ENCODE data around the gene MYO1E. TPM values are rescaled to one million over a fixed set of nuclear protein-coding genes. Genes with fewer than 3 reads are reported as not detected.
"Not testable (repeated sequence)": the region's sequence is repeated elsewhere in the genome, so short reads cannot be mapped to it uniquely, and the experiment has no call there.

MYO1E gene
- total and polyA plus RNA-seq, 4 donors: 28.7 to 46.1 (median 38.7) TPM

- Histone ChIP-seq H3K36me3 (ENCODE audit: control insufficient read depth, insufficient read depth, low read length) (no peaks in the 10 kb centered on the region), H3K4me3 (ENCODE audit: low read depth, low read length) (no peak overlapping the region), H3K9me3 (ENCODE audit: control insufficient read depth, insufficient read depth, low read length) (no peaks in the 10 kb centered on the region), H3K27me3 (ENCODE audit: control insufficient read depth, insufficient read depth, low read length) (no peaks in the 10 kb centered on the region), H3K4me1 (ENCODE audit: control insufficient read depth, insufficient read depth, low read length) (peaks cover 21% of the 10 kb centered on the region), H3K27ac (ENCODE audit: low read depth, low read length) (no peak overlapping the region)
- WGBS (ENCODE audit: insufficient coverage): 97% methylated on average over 7 of the region's 8 CpGs
- DNase-seq (ENCODE audit: low read depth in 4 of 6, low spot score in 6 of 6): no peak
Observed at GRCh38 chr15:59171067-59171397, 201.6 kb downstream of the MYO1E start.

GRCh38 chr15:59170295-59171066, 202.2 kb downstream of the MYO1E start:
- Histone ChIP-seq H3K4me1 (ENCODE audit: control insufficient read depth, insufficient read depth, low read length) (peaks cover 21% of the 10 kb centered on the region), H3K27me3 (ENCODE audit: control insufficient read depth, insufficient read depth, low read length) (no peaks in the 10 kb centered on the region), H3K4me3 (ENCODE audit: low read depth, low read length) (no peak overlapping the region), H3K36me3 (ENCODE audit: control insufficient read depth, insufficient read depth, low read length) (no peaks in the 10 kb centered on the region), H3K9me3 (ENCODE audit: control insufficient read depth, insufficient read depth, low read length) (no peaks in the 10 kb centered on the region), H3K27ac (ENCODE audit: low read depth, low read length) (no peak overlapping the region)
- DNase-seq (ENCODE audit: low read depth in 4 of 6, low spot score in 6 of 6): peak in 2 of 6 donors; percentile 31 to 69
- 63% methylated on average over 8 of the region's 12 CpGs for WGBS (ENCODE audit: insufficient coverage)

GRCh38 chr15:59169251-59169708, 203.4 kb downstream of the MYO1E start:
- H3K4me1 ChIP-seq (ENCODE audit: control insufficient read depth, insufficient read depth, low read length): peaks cover 16% of the 10 kb centered on the region
- no CpG with 5 or more reads among the region's 3 CpGs for WGBS (ENCODE audit: insufficient coverage)
- no peaks in the 10 kb centered on the region for H3K9me3 ChIP-seq (ENCODE audit: control insufficient read depth, insufficient read depth, low read length)
- peaks cover 2% of the 10 kb centered on the region for H3K36me3 ChIP-seq (ENCODE audit: control insufficient read depth, insufficient read depth, low read length)
- H3K4me3 ChIP-seq (ENCODE audit: low read depth, low read length): no peak overlapping the region
- no peaks in the 10 kb centered on the region for H3K27me3 ChIP-seq (ENCODE audit: control insufficient read depth, insufficient read depth, low read length)
- DNase-seq (ENCODE audit: low read depth in 4 of 6, low spot score in 6 of 6): no peak
- H3K27ac ChIP-seq (ENCODE audit: low read depth, low read length): no peak overlapping the region

- Histone ChIP-seq H3K9me3 (ENCODE audit: control insufficient read depth, insufficient read depth, low read length) (no peaks in the 10 kb centered on the region), H3K4me1 (ENCODE audit: control insufficient read depth, insufficient read depth, low read length) (peaks cover 16% of the 10 kb centered on the region), H3K27ac (ENCODE audit: low read depth, low read length) (no peak overlapping the region), H3K36me3 (ENCODE audit: control insufficient read depth, insufficient read depth, low read length) (peaks cover 2% of the 10 kb centered on the region), H3K4me3 (ENCODE audit: low read depth, low read length) (no peak overlapping the region), H3K27me3 (ENCODE audit: control insufficient read depth, insufficient read depth, low read length) (no peaks in the 10 kb centered on the region)
- no CpG with 5 or more reads among the region's 7 CpGs for WGBS (ENCODE audit: insufficient coverage)
- DNase-seq (ENCODE audit: low read depth in 4 of 6, low spot score in 6 of 6): no peak
Observed at GRCh38 chr15:59168536-59168935, 204.1 kb downstream of the MYO1E start.

- no peak for DNase-seq (ENCODE audit: low read depth in 4 of 6, low spot score in 6 of 6)
- Histone ChIP-seq H3K9me3 (ENCODE audit: control insufficient read depth, insufficient read depth, low read length) (no peaks in the 10 kb centered on the region), H3K27ac (ENCODE audit: low read depth, low read length) (no peak overlapping the region), H3K4me3 (ENCODE audit: low read depth, low read length) (no peak overlapping the region), H3K27me3 (ENCODE audit: control insufficient read depth, insufficient read depth, low read length) (no peaks in the 10 kb centered on the region), H3K36me3 (ENCODE audit: control insufficient read depth, insufficient read depth, low read length) (peaks cover 2% of the 10 kb centered on the region), H3K4me1 (ENCODE audit: control insufficient read depth, insufficient read depth, low read length) (peaks cover 16% of the 10 kb centered on the region)
- WGBS (ENCODE audit: insufficient coverage): 77% methylated on average over 10 of the region's 11 CpGs
Observed at GRCh38 chr15:59166601-59167265, 205.9 kb downstream of the MYO1E start.

- Histone ChIP-seq H3K36me3 (ENCODE audit: control insufficient read depth, insufficient read depth, low read length) (peaks cover 2% of the 10 kb centered on the region), H3K27me3 (ENCODE audit: control insufficient read depth, insufficient read depth, low read length) (no peaks in the 10 kb centered on the region), H3K4me3 (ENCODE audit: low read depth, low read length) (no peak overlapping the region), H3K9me3 (ENCODE audit: control insufficient read depth, insufficient read depth, low read length) (no peaks in the 10 kb centered on the region), H3K27ac (ENCODE audit: low read depth, low read length) (no peak overlapping the region), H3K4me1 (ENCODE audit: control insufficient read depth, insufficient read depth, low read length) (peaks cover 14% of the 10 kb centered on the region)
- no peak for DNase-seq (ENCODE audit: low read depth in 4 of 6, low spot score in 6 of 6)
- 50% methylated on average over 2 of the region's 4 CpGs for WGBS (ENCODE audit: insufficient coverage)
Observed at GRCh38 chr15:59166166-59166565, 206.5 kb downstream of the MYO1E start.

DNA sequence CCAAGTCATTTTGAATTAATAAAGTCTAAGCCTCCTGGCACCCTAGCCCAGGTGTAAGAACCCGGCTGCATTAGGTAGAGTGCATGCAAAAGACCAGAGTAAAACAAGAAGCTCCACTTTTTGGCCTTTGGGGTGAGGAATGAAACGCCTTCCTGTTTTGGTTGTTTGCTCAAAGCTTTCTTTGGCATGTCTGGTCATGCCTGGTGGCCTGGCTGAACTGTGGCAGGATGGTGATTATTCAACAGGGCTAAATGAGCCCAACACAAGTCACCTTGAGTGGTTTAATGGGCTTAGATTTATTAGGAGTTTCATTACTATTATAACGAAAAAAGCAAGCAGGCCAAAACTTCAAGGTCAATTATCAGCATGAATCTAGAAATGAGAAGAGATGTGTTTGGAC, 206.9 kb downstream of the MYO1E start:
- Histone ChIP-seq H3K4me3 (ENCODE audit: low read depth, low read length) (no peak overlapping the region), H3K36me3 (ENCODE audit: control insufficient read depth, insufficient read depth, low read length) (peaks cover 6% of the 10 kb centered on the region), H3K27ac (ENCODE audit: low read depth, low read length) (no peak overlapping the region), H3K4me1 (ENCODE audit: control insufficient read depth, insufficient read depth, low read length) (peaks cover 10% of the 10 kb centered on the region), H3K27me3 (ENCODE audit: control insufficient read depth, insufficient read depth, low read length) (no peaks in the 10 kb centered on the region), H3K9me3 (ENCODE audit: control insufficient read depth, insufficient read depth, low read length) (no peaks in the 10 kb centered on the region)
- WGBS (ENCODE audit: insufficient coverage): 89% methylated on average over 2 of the region's 3 CpGs
- no peak for DNase-seq (ENCODE audit: low read depth in 4 of 6, low spot score in 6 of 6)

DNA sequence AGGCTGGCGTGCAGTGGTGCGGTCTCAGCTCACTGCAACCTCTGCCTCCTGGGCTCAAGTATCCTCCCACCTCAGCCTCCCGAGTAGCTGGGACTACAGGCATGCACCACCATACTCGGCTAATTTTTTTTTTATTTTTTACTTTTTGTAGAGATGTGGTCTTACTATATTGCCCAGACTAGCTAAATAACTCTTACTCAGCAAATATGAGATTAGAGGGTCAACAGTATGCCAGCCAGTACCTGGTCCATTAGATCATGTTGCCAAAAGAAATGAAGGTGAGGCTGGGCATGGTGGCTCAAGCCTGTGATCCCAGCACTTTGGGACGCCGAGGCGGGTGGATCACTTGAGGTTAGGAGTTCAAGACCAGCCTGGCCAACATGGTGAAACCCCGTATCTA, 210.6 kb downstream of the MYO1E start:
- 100% methylated on average over 2 of the region's 8 CpGs for WGBS (ENCODE audit: insufficient coverage)
- H3K36me3 ChIP-seq (ENCODE audit: control insufficient read depth, insufficient read depth, low read length): peaks cover 10% of the 10 kb centered on the region

GRCh38 chr15:59160880-59161593, 211.6 kb downstream of the MYO1E start:
- Histone ChIP-seq H3K36me3 (ENCODE audit: control insufficient read depth, insufficient read depth, low read length) (peaks cover 10% of the 10 kb centered on the region), H3K27me3 (ENCODE audit: control insufficient read depth, insufficient read depth, low read length) (no peaks in the 10 kb centered on the region), H3K4me3 (ENCODE audit: low read depth, low read length) (no peak overlapping the region), H3K27ac (ENCODE audit: low read depth, low read length) (no peak overlapping the region), H3K4me1 (ENCODE audit: control insufficient read depth, insufficient read depth, low read length) (no peaks in the 10 kb centered on the region), H3K9me3 (ENCODE audit: control insufficient read depth, insufficient read depth, low read length) (no peaks in the 10 kb centered on the region)
- 82% methylated on average over 23 of the region's 23 CpGs for WGBS (ENCODE audit: insufficient coverage)
- DNase-seq (ENCODE audit: low read depth in 4 of 6, low spot score in 6 of 6): peak in 2 of 6 donors; percentile 38 to 80

More for the DNA sequence above, 210.6 kb downstream of the MYO1E start:
- H3K9me3 ChIP-seq (ENCODE audit: control insufficient read depth, insufficient read depth, low read length); H3K4me3 ChIP-seq (ENCODE audit: low read depth, low read length); H3K4me1 ChIP-seq (ENCODE audit: control insufficient read depth, insufficient read depth, low read length); DNase-seq (ENCODE audit: low read depth in 4 of 6, low spot score in 6 of 6); H3K27me3 ChIP-seq (ENCODE audit: control insufficient read depth, insufficient read depth, low read length); H3K27ac ChIP-seq (ENCODE audit: low read depth, low read length): not testable (repeated sequence)
